HG02870 (cell line): ENCODE results near the gene RCOR2.
"Not testable (repeated sequence)": the region's sequence is repeated elsewhere in the genome, so short reads cannot be mapped to it uniquely, and the experiment has no call there.

Source experiments
- ATAC-seq: cut with Tn5 transposase; IDR thresholded peaks from one replicate; pipeline ENCODE4 v1.9.1; 2021; ENCODE audit warnings: mild to moderate bottlenecking, moderate library complexity; ENCODE audit not compliant: unreplicated experiment

The RCOR2 gene

GRCh38 chr11:63916837-63917691 lies at the start of gene RCOR2:
Gene RCOR2 (minus strand): TSS chr11:63917164. CDS start chr11:63916456, 708 bp downstream.
- no peak for ATAC-seq

GRCh38 chr11:63966444-63966843 lies 49.5 kb upstream of the RCOR2 start:
- ATAC-seq: no peak

GRCh38 chr11:63963895-63964294 lies 46.9 kb upstream of the RCOR2 start:
- ATAC-seq: not testable (repeated sequence)

GRCh38 chr11:63961608-63962412 lies 44.8 kb upstream of the RCOR2 start:
- no peak for ATAC-seq

GRCh38 chr11:63958008-63958407 lies 41.0 kb upstream of the RCOR2 start:
- ATAC-seq: no peak

- no peak for ATAC-seq
Observed at GRCh38 chr11:63952570-63952969, 35.6 kb upstream of the RCOR2 start.

- ATAC-seq: no peak
Observed at GRCh38 chr11:63951779-63952536, 35.0 kb upstream of the RCOR2 start.

- no peak for ATAC-seq
Observed at GRCh38 chr11:63945477-63946163, 28.7 kb upstream of the RCOR2 start.

- ATAC-seq: no peak
Observed at GRCh38 chr11:63944987-63945386, 28.0 kb upstream of the RCOR2 start.

GRCh38 chr11:63942803-63943202 lies 25.8 kb upstream of the RCOR2 start:
- ATAC-seq: no peak

- no peak for ATAC-seq
Observed at GRCh38 chr11:63941901-63942300, 24.9 kb upstream of the RCOR2 start.

GRCh38 chr11:63940786-63941185 lies 23.8 kb upstream of the RCOR2 start:
- ATAC-seq: no peak

- ATAC-seq: no peak
Observed at GRCh38 chr11:63939397-63939891, 22.5 kb upstream of the RCOR2 start.

GRCh38 chr11:63938479-63939396 lies 21.8 kb upstream of the RCOR2 start, which contains the start of gene NAA40:
Gene NAA40 (plus strand): TSS chr11:63939002. CDS start chr11:63939097, 95 bp downstream.
- peak; percentile 85 for ATAC-seq

- no peak for ATAC-seq
Observed at GRCh38 chr11:63937713-63938478, 20.9 kb upstream of the RCOR2 start.

- no peak for ATAC-seq
Observed at GRCh38 chr11:63933459-63933858, 16.5 kb upstream of the RCOR2 start.

GRCh38 chr11:63931876-63932275 lies 14.9 kb upstream of the RCOR2 start:
- no peak for ATAC-seq

GRCh38 chr11:63931045-63931444 lies 14.1 kb upstream of the RCOR2 start:
- no peak for ATAC-seq
